ENCODE results near the gene CD226.

GRCh38 chr18:69890558-69890957, 57.1 kb downstream of the CD226 start:
- TF ChIP-seq POLR2AphosphoS5 (IDR thresholded peaks at IDR 0.05) (no peak), CTCF (IDR thresholded peaks at IDR 0.05) (no peak)
